Dermis microvascular lymphatic vessel endothelial cell (primary cell): ENCODE data around the gene IGF1R. TPM values are rescaled to one million over a fixed set of nuclear protein-coding genes. Genes with fewer than 3 reads are reported as not detected.

Experiments
- DNase-seq, 2 donors: peaks; one replicate each; pipeline versions ENCODE4 v3.0.0 to v3.0.0-alpha.2; 2010; ENCODE audit warnings: low read depth in 2 of 2
- total RNA-seq: library from RNA; depleted of rRNA; stranded (reverse); fragments of >200 nt; gene quantifications from 2 replicates; pipeline ENCODE4 v1.2.1, GENCODE V29; 2014

IGF1R gene
- total RNA-seq, 1 donor from 2014 or later, result 13.5 TPM

GRCh38 chr15:98648654-98649471, 524 bp downstream of the IGF1R start:
- peak in 1 of 2 donors; percentile 46 for DNase-seq

- peak in 1 of 2 donors; percentile 38 for DNase-seq
These were observed 1.4 kb downstream of the IGF1R start for GRCh38 chr15:98649472-98650416.

- peak in 1 of 2 donors; percentile 64 for DNase-seq
These were observed 2.2 kb downstream of the IGF1R start for GRCh38 chr15:98650417-98651035.

GRCh38 chr15:98651036-98651481, 2.7 kb downstream of the IGF1R start:
- peak in 1 of 2 donors; percentile 22 for DNase-seq

- DNase-seq, result no peak
These were observed 3.4 kb downstream of the IGF1R start for GRCh38 chr15:98651581-98652220.

GRCh38 chr15:98653686-98654085, 5.3 kb downstream of the IGF1R start:
- peak in 1 of 2 donors; percentile 30 for DNase-seq

GRCh38 chr15:98654790-98655360, 6.5 kb downstream of the IGF1R start:
- no peak for DNase-seq

- no peak for DNase-seq
These were observed 7.4 kb downstream of the IGF1R start for GRCh38 chr15:98655732-98656131.

GRCh38 chr15:98657721-98658120, 9.4 kb downstream of the IGF1R start:
- DNase-seq, result no peak

GRCh38 chr15:98658831-98659699, 10.7 kb downstream of the IGF1R start:
- peak in 1 of 2 donors; percentile 53 for DNase-seq

- no peak for DNase-seq
These were observed 11.7 kb downstream of the IGF1R start for GRCh38 chr15:98660055-98660454.

GRCh38 chr15:98663045-98663444, 14.7 kb downstream of the IGF1R start:
- no peak for DNase-seq

- DNase-seq, result no peak
These were observed 15.3 kb downstream of the IGF1R start for GRCh38 chr15:98663606-98664005.

GRCh38 chr15:98666441-98666840, 18.1 kb downstream of the IGF1R start:
- DNase-seq, result no peak

- no peak for DNase-seq
These were observed 18.5 kb downstream of the IGF1R start for GRCh38 chr15:98666841-98667240.

GRCh38 chr15:98667521-98668179, 19.3 kb downstream of the IGF1R start:
- DNase-seq, result no peak

GRCh38 chr15:98668566-98669308, 20.4 kb downstream of the IGF1R start:
- peak in 1 of 2 donors; percentile 79 for DNase-seq

GRCh38 chr15:98669638-98670037, 21.3 kb downstream of the IGF1R start:
- no peak for DNase-seq
